Hepatocyte (in vitro differentiated cells): ENCODE measurements around the gene IMPACT. TPM values are rescaled to one million over a fixed set of nuclear protein-coding genes. Genes with fewer than 3 reads are reported as not detected.
A peak's percentile ranks its signal among the peaks of the same experiment; 100 is the strongest.

ENCODE experiments used
- DNase-seq: peaks from one replicate; pipeline ENCODE4 v3.0.0-alpha.2; 2016; ENCODE audit warnings: low spot score
- H2AFZ ChIP-seq: fragments of 200-600 bp; sonication (generic); 2 replicates; pipeline ENCODE4 v1.6.0; 2016; ENCODE audit warnings: antibody characterized with exemption, mild to moderate bottlenecking
- H3K27ac ChIP-seq: fragments of 200-600 bp; sonication (generic); 2 replicates; pipeline ENCODE4 v1.5.1; 2016; ENCODE audit warnings: mild to moderate bottlenecking
- H3K27me3 ChIP-seq: fragments of 200-600 bp; sonication (generic); 2 replicates; pipeline ENCODE4 v1.6.1; 2016
- H3K36me3 ChIP-seq: fragments of 200-600 bp; sonication (generic); replicated peaks from 2 replicates; pipeline ENCODE4 v1.5.1; 2016; ENCODE audit warnings: low read depth; ENCODE audit not compliant: insufficient read depth
- H3K4me1 ChIP-seq: fragments of 200-600 bp; sonication (generic); 2 replicates; pipeline ENCODE4 v1.5.1; 2016; ENCODE audit warnings: mild to moderate bottlenecking, moderate library complexity; ENCODE audit not compliant: insufficient read depth
- H3K4me2 ChIP-seq: fragments of 200-600 bp; sonication (generic); 2 replicates; pipeline ENCODE4 v1.6.0; 2016
- H3K4me3 ChIP-seq: fragments of 200-600 bp; sonication (generic); 2 replicates; pipeline ENCODE4 v1.5.1; 2016; ENCODE audit warnings: mild to moderate bottlenecking
- H3K79me2 ChIP-seq: fragments of 200-600 bp; sonication (generic); 2 replicates; pipeline ENCODE4 v1.6.0; 2017; ENCODE audit warnings: mild to moderate bottlenecking
- H3K9me2 ChIP-seq: fragments of 200-600 bp; sonication (generic); replicated peaks from 2 replicates; pipeline ENCODE4 v1.6.0; 2017; ENCODE audit warnings: mild to moderate bottlenecking; ENCODE audit not compliant: insufficient read depth
- H3K9me3 ChIP-seq: fragments of 200-600 bp; sonication (generic); 2 replicates; pipeline ENCODE4 v1.5.1; 2016; ENCODE audit warnings: low read depth, mild to moderate bottlenecking
- H4K20me1 ChIP-seq: fragments of 200-600 bp; sonication (generic); 2 replicates; pipeline ENCODE4 v1.6.0; 2016; ENCODE audit warnings: mild to moderate bottlenecking; ENCODE audit not compliant: insufficient read depth, poor library complexity, severe bottlenecking
- CTCF ChIP-seq: fragments of 200-600 bp; sonication (generic); IDR thresholded peaks from 2 replicates; pipeline ENCODE4 v1.5.1; 2016; ENCODE audit warnings: antibody characterized with exemption, mild to moderate bottlenecking; ENCODE audit not compliant: poor library complexity
- EZH2 ChIP-seq: fragments of 200-600 bp; sonication (generic); IDR thresholded peaks from 2 replicates; pipeline ENCODE4 v1.6.1; 2016; ENCODE audit warnings: antibody characterized with exemption, mild to moderate bottlenecking, borderline replicate concordance
- EZH2phosphoT487 ChIP-seq: fragments of 200-600 bp; sonication (generic); IDR thresholded peaks from one replicate; pipeline ENCODE4 v1.6.1; 2018; ENCODE audit warnings: antibody characterized with exemption, mild to moderate bottlenecking, low read depth, moderate library complexity; ENCODE audit not compliant: unreplicated experiment, severe bottlenecking
- WGBS: methylation state at CpG from one replicate; pipeline ENCODE4 v1.1.6; 2016; ENCODE audit warnings: low lambda C conversion rate; ENCODE audit errors: missing lambda C conversion rate; 5-methylcytosine and 5-hydroxymethylcytosine counted together
- polyA plus RNA-seq: library from polyadenylated mRNA; unstranded; fragments of >200 nt; fragmentation: Nextera tagmentation; extraction: Ambion mirVana; gene quantifications from 2 replicates; pipeline ENCODE4 v1.2.1, GENCODE V29; 2016
- total RNA-seq: library from RNA; depleted of rRNA; stranded (reverse); fragments of >200 nt; gene quantifications from 2 replicates; pipeline ENCODE4 v1.2.3, GENCODE V29; 2014

IMPACT gene
- total and polyA plus RNA-seq, 2 experiments from 2014 or later: 21.7 to 36.3 TPM

GRCh38 chr18:24408496-24408895, 18.0 kb upstream of the IMPACT start:
- no peak overlapping the region for H3K27ac ChIP-seq
- no peaks in the 10 kb centered on the region for H3K27me3 ChIP-seq
- no peaks in the 10 kb centered on the region for H4K20me1 ChIP-seq
- H3K4me1 ChIP-seq: no peaks in the 10 kb centered on the region
- DNase-seq: no peak
- no peaks in the 10 kb centered on the region for H3K9me2 ChIP-seq
- TF ChIP-seq EZH2phosphoT487 (no peak), CTCF (no peak), EZH2 (no peak)
- H3K4me3 ChIP-seq: no peak overlapping the region
- 94% methylated on average over 2 of the region's 2 CpGs for WGBS
- no peaks in the 10 kb centered on the region for H3K79me2 ChIP-seq
- H3K36me3 ChIP-seq: no peaks in the 10 kb centered on the region
- no peak overlapping the region for H3K4me2 ChIP-seq
- no peaks in the 10 kb centered on the region for H3K9me3 ChIP-seq
- no peak overlapping the region for H2AFZ ChIP-seq

- 80% methylated on average over 2 of the region's 2 CpGs for WGBS
- Histone ChIP-seq H3K79me2 (no peaks in the 10 kb centered on the region), H3K4me3 (no peak overlapping the region), H2AFZ (no peak overlapping the region), H3K4me1 (no peaks in the 10 kb centered on the region), H3K27ac (no peak overlapping the region), H3K36me3 (no peaks in the 10 kb centered on the region), H3K27me3 (no peaks in the 10 kb centered on the region), H3K9me3 (no peaks in the 10 kb centered on the region), H3K9me2 (no peaks in the 10 kb centered on the region), H4K20me1 (no peaks in the 10 kb centered on the region), H3K4me2 (no peak overlapping the region)
- no peak for TF ChIP-seq EZH2phosphoT487
- no peak for TF ChIP-seq EZH2
- TF ChIP-seq CTCF: peak; percentile 23
- DNase-seq: no peak
These were observed 13.3 kb upstream of the IMPACT start for GRCh38 chr18:24413148-24413547.

- no peak overlapping the region for H3K4me3 ChIP-seq
- no peak overlapping the region for H3K27ac ChIP-seq
- no peaks in the 10 kb centered on the region for H3K36me3 ChIP-seq
- H2AFZ ChIP-seq: no peak overlapping the region
- H3K27me3 ChIP-seq: no peaks in the 10 kb centered on the region
- no peak for DNase-seq
- H3K9me3 ChIP-seq: no peaks in the 10 kb centered on the region
- H3K9me2 ChIP-seq: no peaks in the 10 kb centered on the region
- WGBS: 81% methylated on average over 3 of the region's 3 CpGs
- no peaks in the 10 kb centered on the region for H4K20me1 ChIP-seq
- no peaks in the 10 kb centered on the region for H3K4me1 ChIP-seq
- no peaks in the 10 kb centered on the region for H3K79me2 ChIP-seq
- H3K4me2 ChIP-seq: no peak overlapping the region
- no peak for TF ChIP-seq EZH2
- no peak for TF ChIP-seq EZH2phosphoT487
- no peak for TF ChIP-seq CTCF
These were observed 12.0 kb upstream of the IMPACT start for GRCh38 chr18:24414349-24415003.

GRCh38 chr18:24417480-24417879, 9.0 kb upstream of the IMPACT start:
- 33% methylated on average over 3 of the region's 3 CpGs for WGBS
- Histone ChIP-seq H2AFZ (no peak overlapping the region), H4K20me1 (no peaks in the 10 kb centered on the region), H3K4me1 (no peaks in the 10 kb centered on the region), H3K4me3 (no peak overlapping the region), H3K9me2 (no peaks in the 10 kb centered on the region), H3K36me3 (no peaks in the 10 kb centered on the region), H3K9me3 (no peaks in the 10 kb centered on the region), H3K4me2 (no peak overlapping the region), H3K79me2 (no peaks in the 10 kb centered on the region), H3K27me3 (no peaks in the 10 kb centered on the region), H3K27ac (no peak overlapping the region)
- DNase-seq: no peak
- TF ChIP-seq CTCF: no peak
- no peak for TF ChIP-seq EZH2phosphoT487
- no peak for TF ChIP-seq EZH2
